ENCODE results near the gene DIPK1C.

GRCh38 chr18:74506448-74507084, 49.5 kb upstream of the DIPK1C start:
- TF ChIP-seq, protein P1, sequence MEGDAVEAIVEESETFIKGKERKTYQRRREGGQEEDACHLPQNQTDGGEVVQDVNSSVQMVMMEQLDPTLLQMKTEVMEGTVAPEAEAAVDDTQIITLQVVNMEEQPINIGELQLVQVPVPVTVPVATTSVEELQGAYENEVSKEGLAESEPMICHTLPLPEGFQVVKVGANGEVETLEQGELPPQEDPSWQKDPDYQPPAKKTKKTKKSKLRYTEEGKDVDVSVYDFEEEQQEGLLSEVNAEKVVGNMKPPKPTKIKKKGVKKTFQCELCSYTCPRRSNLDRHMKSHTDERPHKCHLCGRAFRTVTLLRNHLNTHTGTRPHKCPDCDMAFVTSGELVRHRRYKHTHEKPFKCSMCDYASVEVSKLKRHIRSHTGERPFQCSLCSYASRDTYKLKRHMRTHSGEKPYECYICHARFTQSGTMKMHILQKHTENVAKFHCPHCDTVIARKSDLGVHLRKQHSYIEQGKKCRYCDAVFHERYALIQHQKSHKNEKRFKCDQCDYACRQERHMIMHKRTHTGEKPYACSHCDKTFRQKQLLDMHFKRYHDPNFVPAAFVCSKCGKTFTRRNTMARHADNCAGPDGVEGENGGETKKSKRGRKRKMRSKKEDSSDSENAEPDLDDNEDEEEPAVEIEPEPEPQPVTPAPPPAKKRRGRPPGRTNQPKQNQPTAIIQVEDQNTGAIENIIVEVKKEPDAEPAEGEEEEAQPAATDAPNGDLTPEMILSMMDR (IDR thresholded peaks at IDR 0.05; ENCODE audit: low read depth, low read length, poor library complexity, severe bottlenecking), result no peak
- TF ChIP-seq EZH2phosphoT487 (IDR thresholded peaks at IDR 0.05; ENCODE audit: borderline replicate concordance, low read length), result no peak

Data from DOHH2 (cell line).